Measurements from ENCODE around the gene N4BP2. TPM values are rescaled to one million over a fixed set of nuclear protein-coding genes. Genes with fewer than 3 reads are reported as not detected.
"Not testable (repeated sequence)": the region's sequence is repeated elsewhere in the genome, so short reads cannot be mapped to it uniquely, and the experiment has no call there.

Gene N4BP2
- 6.0 and 6.2 TPM in 2 replicates for total RNA-seq

GRCh38 chr4:40056716-40057585 lies at the start of gene N4BP2:
N4BP2 (plus strand) TSS chr4:40056850; CDS start chr4:40097341, 40,491 bp downstream.
- POLR2A ChIA-PET, result interaction anchor here (0.5 to 2.0 kb wide), 17 partner anchors 94 to 1262 kb away, joined by 3 to 9 read pairs (median 4); partner anchors contain the start of genes LIAS and RPL9
- Mint-ChIP-seq H3K27me3 (no peaks in the 10 kb centered on the region), H3K9me3 (no peaks in the 10 kb centered on the region), H3K27ac (peak within 1 kb of the TSS; percentile 92), H3K4me1 (peaks cover 27% of the 10 kb centered on the region), H3K4me3 (peak within 1 kb of the TSS; percentile 95), H3K36me3 (ENCODE audit: low read depth) (peaks cover 7% of the 10 kb centered on the region)
- intact Hi-C loops (cut with micrococcal nuclease), result loop anchor here (1.0 to 5.0 kb wide), 15 partner anchors 93 to 840 kb away; partner anchors contain the start of genes LIAS, RHOH, RPL9 and UBE2K
- DNase-seq (peak; percentile 75), ATAC-seq (ENCODE audit: low read depth) (peak; percentile 68)
- CTCF ChIA-PET, result interaction anchor here (0.6 to 5.4 kb wide), 15 partner anchors 93 to 784 kb away, joined by 3 to 54 read pairs (median 5); no protein-coding TSS in a partner anchor
- no peak for TF ChIP-seq CTCF (IDR thresholded peaks at IDR 0.05)

- H3K9me3 Mint-ChIP-seq, result no peaks in the 10 kb centered on the region
- H3K27ac Mint-ChIP-seq, result no peak overlapping the region
- no peaks in the 10 kb centered on the region for H3K27me3 Mint-ChIP-seq
- DNase-seq (no peak), ATAC-seq (ENCODE audit: low read depth) (no peak)
- no peak for TF ChIP-seq CTCF (IDR thresholded peaks at IDR 0.05)
- ChIA-PET POLR2A (no interaction called here), CTCF (no interaction called here)
- H3K36me3 Mint-ChIP-seq (ENCODE audit: low read depth), result no peaks in the 10 kb centered on the region
- H3K4me3 Mint-ChIP-seq, result no peak overlapping the region
- intact Hi-C loops (cut with micrococcal nuclease), result no loop called here
- no peaks in the 10 kb centered on the region for H3K4me1 Mint-ChIP-seq
These were observed 40.6 kb upstream of the N4BP2 start for GRCh38 chr4:40016007-40016406.

- Mint-ChIP-seq H3K4me1 (no peaks in the 10 kb centered on the region), H3K4me3 (no peak overlapping the region), H3K9me3 (no peaks in the 10 kb centered on the region), H3K27ac (no peak overlapping the region), H3K27me3 (no peaks in the 10 kb centered on the region), H3K36me3 (ENCODE audit: low read depth) (no peaks in the 10 kb centered on the region)
- CTCF ChIA-PET, result no interaction called here
- ATAC-seq (ENCODE audit: low read depth) (no peak), DNase-seq (no peak)
- TF ChIP-seq CTCF (IDR thresholded peaks at IDR 0.05), result no peak
- intact Hi-C loops (cut with micrococcal nuclease), result no loop called here
- POLR2A ChIA-PET, result no interaction called here
These were observed 36.4 kb upstream of the N4BP2 start for GRCh38 chr4:40020221-40020620.

- POLR2A ChIA-PET; H3K36me3 Mint-ChIP-seq (ENCODE audit: low read depth); H3K9me3 Mint-ChIP-seq; H3K4me3 Mint-ChIP-seq; CTCF ChIA-PET; H3K4me1 Mint-ChIP-seq; H3K27me3 Mint-ChIP-seq; intact Hi-C loops (cut with micrococcal nuclease); ATAC-seq (ENCODE audit: low read depth); H3K27ac Mint-ChIP-seq; DNase-seq: not testable (repeated sequence)
These were observed 35.5 kb upstream of the N4BP2 start for GRCh38 chr4:40021116-40021515.

- POLR2A ChIA-PET; DNase-seq; CTCF ChIA-PET; H3K9me3 Mint-ChIP-seq; intact Hi-C loops (cut with micrococcal nuclease); H3K27ac Mint-ChIP-seq; H3K4me3 Mint-ChIP-seq; H3K36me3 Mint-ChIP-seq (ENCODE audit: low read depth); H3K27me3 Mint-ChIP-seq; H3K4me1 Mint-ChIP-seq; ATAC-seq (ENCODE audit: low read depth): not testable (repeated sequence)
These were observed 32.6 kb upstream of the N4BP2 start for GRCh38 chr4:40024049-40024448.

- CTCF ChIA-PET, result no interaction called here
- intact Hi-C loops (cut with micrococcal nuclease), result no loop called here
- Mint-ChIP-seq H3K4me1 (no peaks in the 10 kb centered on the region), H3K4me3 (no peak overlapping the region), H3K36me3 (ENCODE audit: low read depth) (no peaks in the 10 kb centered on the region), H3K27me3 (no peaks in the 10 kb centered on the region), H3K9me3 (no peaks in the 10 kb centered on the region), H3K27ac (no peak overlapping the region)
- DNase-seq (no peak), ATAC-seq (ENCODE audit: low read depth) (no peak)
- POLR2A ChIA-PET, result interaction anchor here (0.6 kb wide), 1 partner anchor 420 kb away, joined by 6 read pairs; no protein-coding TSS in a partner anchor
- TF ChIP-seq CTCF (IDR thresholded peaks at IDR 0.05), result no peak
These were observed 23.9 kb upstream of the N4BP2 start for GRCh38 chr4:40032785-40033184.
